HEK293 (cell line): Measurements from ENCODE around the gene DYNLT2.

Experiments
- CTCF ChIA-PET: fragments of 350-600 bp; formaldehyde crosslinking; extraction: SDS; loops from one replicate; lab custom pipeline; 2021; ENCODE audit warnings: antibody characterized with exemption; lab: Yijun Ruan, JAX
- POLR2A ChIA-PET: fragments of 300-600 bp; formaldehyde crosslinking; extraction: SDS; loops from one replicate; lab custom pipeline; 2020; ENCODE audit warnings: antibody characterized with exemption, inconsistent platforms; lab: Yijun Ruan, JAX
- H3K27ac ChIP-seq: fragments of 200-500 bp; sonication (Bioruptor generic); 2 replicates; pipeline ENCODE4 v1.5.1; 2014; ENCODE audit warnings: low read depth, low read length, control low read depth, inconsistent platforms; ENCODE audit errors: extremely low read depth
- H3K36me3 ChIP-seq, 2 experiments: fragments of 200-500 bp in 1 of 2; sonication (Bioruptor generic) in 1 of 2; 1 replicate in 1 of 2; 2 replicates in 1 of 2; pipeline ENCODE4 v1.5.1; 2014 to 2017; ENCODE audit warnings: inconsistent platforms in 2 of 2, low read length in 2 of 2; ENCODE audit not compliant: control insufficient read depth in 2 of 2, insufficient read depth in 1 of 2
- H3K4me1 ChIP-seq: fragments of 200-500 bp; sonication (Bioruptor generic); 2 replicates; pipeline ENCODE4 v1.5.1; 2014; ENCODE audit warnings: mild to moderate bottlenecking, low read length, inconsistent platforms; ENCODE audit not compliant: control insufficient read depth, insufficient read depth
- H3K4me3 ChIP-seq: 2 replicates; pipeline ENCODE4 v1.5.1; 2011; ENCODE audit warnings: low read depth, mild to moderate bottlenecking, control low read depth, low read length, moderate library complexity
- H3K9me3 ChIP-seq: fragments of 200-500 bp; sonication (Bioruptor generic); 2 replicates; pipeline ENCODE4 v1.5.1; 2014; ENCODE audit warnings: low read depth, low read length, inconsistent platforms; ENCODE audit not compliant: control insufficient read depth, insufficient read depth
- KLF10 ChIP-seq: fragments of 450-650 bp; IDR thresholded peaks from 2 replicates; pipeline ENCODE4 v1.5.1; 2018; ENCODE audit warnings: missing biosample characterization, mild to moderate bottlenecking, missing genetic modification characterization
- KLF16 ChIP-seq: fragments of 450-650 bp; formaldehyde crosslinking; IDR thresholded peaks from 2 replicates; pipeline ENCODE4 v1.5.1; 2017; ENCODE audit warnings: missing biosample characterization, missing genetic modification characterization
- KLF8 ChIP-seq: fragments of 450-650 bp; formaldehyde crosslinking; IDR thresholded peaks from 2 replicates; pipeline ENCODE4 v1.5.1; 2016; ENCODE audit warnings: missing biosample characterization, missing genetic modification characterization
- OSR2 ChIP-seq: fragments of 450-650 bp; formaldehyde crosslinking; IDR thresholded peaks from 2 replicates; pipeline ENCODE4 v1.5.1; 2016; ENCODE audit warnings: missing biosample characterization, missing genetic modification characterization
- PRDM1 ChIP-seq: fragments of 450-650 bp; formaldehyde crosslinking; IDR thresholded peaks from 2 replicates; pipeline ENCODE4; 2016; ENCODE audit warnings: missing biosample characterization, missing genetic modification characterization
- SCRT1 ChIP-seq: fragments of 450-650 bp; formaldehyde crosslinking; IDR thresholded peaks from 2 replicates; pipeline ENCODE4 v1.5.1; 2016; ENCODE audit warnings: missing biosample characterization, missing genetic modification characterization, borderline replicate concordance
- SP7 ChIP-seq: fragments of 450-650 bp; formaldehyde crosslinking; IDR thresholded peaks from 2 replicates; pipeline ENCODE4 v1.5.1; 2016; ENCODE audit warnings: missing biosample characterization, missing genetic modification characterization
- TCF7L2 ChIP-seq: IDR thresholded peaks from 2 replicates; pipeline ENCODE4 v1.6.1; 2011; ENCODE audit warnings: low read depth, mild to moderate bottlenecking, inconsistent platforms, low read length, moderate library complexity, borderline replicate concordance
- ZBTB20 ChIP-seq: fragments of 450-650 bp; formaldehyde crosslinking; IDR thresholded peaks from 2 replicates; pipeline ENCODE4 v1.5.1; 2016; ENCODE audit warnings: missing biosample characterization, missing genetic modification characterization
- ZBTB8A ChIP-seq: fragments of 450-650 bp; formaldehyde crosslinking; IDR thresholded peaks from 2 replicates; pipeline ENCODE4 v1.5.1; 2016; ENCODE audit warnings: missing biosample characterization, missing genetic modification characterization
- ZEB2 ChIP-seq: fragments of 450-650 bp; formaldehyde crosslinking; IDR thresholded peaks from 2 replicates; pipeline ENCODE4 v1.5.1; 2016; ENCODE audit warnings: missing biosample characterization, missing genetic modification characterization
- ZFP41 ChIP-seq: fragments of 450-650 bp; formaldehyde crosslinking; IDR thresholded peaks from 2 replicates; pipeline ENCODE4 v1.5.1; 2016; ENCODE audit warnings: missing biosample characterization, missing genetic modification characterization, borderline replicate concordance
- ZNF10 ChIP-seq: fragments of 450-650 bp; formaldehyde crosslinking; IDR thresholded peaks from 2 replicates; pipeline ENCODE4 v1.5.1; 2017; ENCODE audit warnings: missing biosample characterization, missing genetic modification characterization
- ZNF169 ChIP-seq: fragments of 450-650 bp; formaldehyde crosslinking; IDR thresholded peaks from 2 replicates; pipeline ENCODE4 v1.5.1; 2016; ENCODE audit warnings: missing biosample characterization, missing genetic modification characterization
- ZNF24 ChIP-seq: fragments of 450-650 bp; formaldehyde crosslinking; IDR thresholded peaks from 2 replicates; pipeline ENCODE4 v1.5.1; 2016; ENCODE audit warnings: missing biosample characterization, missing genetic modification characterization
- ZNF266 ChIP-seq: fragments of 450-650 bp; formaldehyde crosslinking; IDR thresholded peaks from 2 replicates; pipeline ENCODE4 v1.5.1; 2016; ENCODE audit warnings: missing biosample characterization, missing genetic modification characterization, low read depth
- ZNF335 ChIP-seq: fragments of 450-650 bp; formaldehyde crosslinking; conservative IDR thresholded peaks from 2 replicates; pipeline ENCODE4 v1.5.1; 2016; ENCODE audit warnings: missing biosample characterization, missing genetic modification characterization
- ZNF341 ChIP-seq: fragments of 450-650 bp; formaldehyde crosslinking; IDR thresholded peaks from 2 replicates; pipeline ENCODE4; 2016; ENCODE audit warnings: low read depth, missing biosample characterization, missing genetic modification characterization
- ZNF404 ChIP-seq: fragments of 450-650 bp; formaldehyde crosslinking; IDR thresholded peaks from 2 replicates; pipeline ENCODE4 v1.5.1; 2017; ENCODE audit warnings: missing biosample characterization, missing genetic modification characterization
- ZNF501 ChIP-seq: fragments of 450-650 bp; formaldehyde crosslinking; IDR thresholded peaks from 2 replicates; pipeline ENCODE4 v1.5.1; 2016; ENCODE audit warnings: missing biosample characterization, missing genetic modification characterization
- ZNF510 ChIP-seq: fragments of 450-650 bp; formaldehyde crosslinking; IDR thresholded peaks from 2 replicates; pipeline ENCODE4 v1.5.1; 2018; ENCODE audit warnings: mild to moderate bottlenecking, missing genetic modification characterization, missing biosample characterization; ENCODE audit not compliant: insufficient replicate concordance
- ZNF561 ChIP-seq: fragments of 450-650 bp; IDR thresholded peaks from 2 replicates; pipeline ENCODE4 v1.5.1; 2018; ENCODE audit warnings: missing biosample characterization, missing genetic modification characterization, borderline replicate concordance
- ZNF629 ChIP-seq: fragments of 450-650 bp; formaldehyde crosslinking; IDR thresholded peaks from 2 replicates; pipeline ENCODE4 v1.5.1; 2017; ENCODE audit warnings: missing biosample characterization, missing genetic modification characterization
- ZNF660 ChIP-seq: fragments of 450-650 bp; IDR thresholded peaks from 2 replicates; pipeline ENCODE4 v1.5.1; 2018; ENCODE audit warnings: missing biosample characterization, mild to moderate bottlenecking, missing genetic modification characterization
- ZNF777 ChIP-seq: fragments of 450-650 bp; formaldehyde crosslinking; IDR thresholded peaks from 2 replicates; pipeline ENCODE4 v1.5.1; 2017; ENCODE audit warnings: missing biosample characterization, missing genetic modification characterization, borderline replicate concordance
- ZNF843 ChIP-seq: fragments of 450-650 bp; formaldehyde crosslinking; IDR thresholded peaks from 2 replicates; pipeline ENCODE4 v1.5.1; 2016; ENCODE audit warnings: missing biosample characterization, missing genetic modification characterization
- TF ChIP-seq, protein P1 (sequence below): fragments of 450-650 bp; formaldehyde crosslinking; IDR thresholded peaks from 2 replicates; pipeline ENCODE4 v1.5.1; 2016; ENCODE audit warnings: missing biosample characterization, missing genetic modification characterization
- TF ChIP-seq, protein P2 (sequence below): fragments of 450-650 bp; formaldehyde crosslinking; IDR thresholded peaks from 2 replicates; pipeline ENCODE4 v1.5.1; 2016; ENCODE audit warnings: missing biosample characterization, missing genetic modification characterization
- TF ChIP-seq, protein P3 (sequence below): fragments of 450-650 bp; formaldehyde crosslinking; IDR thresholded peaks from 2 replicates; pipeline ENCODE4 v1.5.1; 2016; ENCODE audit warnings: missing biosample characterization, missing genetic modification characterization
- TF ChIP-seq, protein P4 (sequence below): fragments of 450-650 bp; formaldehyde crosslinking; IDR thresholded peaks from 2 replicates; pipeline ENCODE4 v1.5.1; 2016; ENCODE audit warnings: missing biosample characterization, missing genetic modification characterization

The DYNLT2 gene

GRCh38 chr6:169723200-169723909, 28.0 kb downstream of the DYNLT2 start (continued):
- TF ChIP-seq TCF7L2 (no peak), ZNF777 (tag by site-specific recombination) (no peak), ZNF561 (peak; percentile 25; the same call in 1 of the 2 replicates), ZEB2 (tag by site-specific recombination) (no peak), KLF16 (tag by site-specific recombination) (0 out of 2 replicates have a peak, but pooled peaks have one; percentile 31), KLF8 (peak; percentile 48; the same call in 1 of the 2 replicates), ZNF629 (no peak), PRDM1 (no peak), ZNF266 (no peak), ZNF660 (0 out of 2 replicates have a peak, but pooled peaks have one; percentile 41), ZNF335 (tag by site-specific recombination) (peak; percentile 79)

- peaks cover 10 to 11% of the 10 kb centered on the region in 2 experiments for H3K36me3 ChIP-seq
- POLR2A ChIA-PET: interaction anchor here (1.1 to 3.2 kb wide), 5 partner anchors 18 to 367 kb away, joined by 3 to 33 read pairs (median 8); partner anchors contain the start of genes C6orf120, DYNLT2, ERMARD and WDR27
- CTCF ChIA-PET: interaction anchor here (0.6 to 2.6 kb wide), 4 partner anchors 13 to 852 kb away, joined by 3 to 21 read pairs (median 4); partner anchors contain the start of genes C6orf120 and WDR27
- peak overlapping the region; percentile 89 for H3K4me3 ChIP-seq
- no peaks in the 10 kb centered on the region for H3K9me3 ChIP-seq
- H3K4me1 ChIP-seq: 0 out of 2 replicates have a peak, but pooled peaks cover 4% of the 10 kb centered on the region
- H3K27ac ChIP-seq: peak overlapping the region; percentile 90
- TF ChIP-seq ZBTB8A (tag by site-specific recombination) (peak; percentile 12), SP7 (tag by site-specific recombination) (peak; percentile 53), KLF10 (tag by site-specific recombination) (peak; percentile 57), ZNF24 (no peak), ZNF169 (tag by site-specific recombination) (no peak), SCRT1 (tag by site-specific recombination) (peak; percentile 68; the same call in 1 of the 2 replicates), ZNF660 (peak; percentile 46; the same call in 1 of the 2 replicates), ZNF629 (peak; percentile 79), ZNF501 (tag by site-specific recombination) (no peak), ZFP41 (tag by site-specific recombination) (no peak), ZBTB20 (tag by site-specific recombination) (peak; percentile 28; the same call in 1 of the 2 replicates), ZNF10 (peak; percentile 22; the same call in 1 of the 2 replicates), OSR2 (tag by site-specific recombination) (peak; percentile 54; the same call in 1 of the 2 replicates), ZNF843 (peak; percentile 22; the same call in 1 of the 2 replicates), ZNF341 (tag by site-specific recombination) (peak; percentile 44), ZNF404 (tag by site-specific recombination) (no peak), ZNF510 (tag by site-specific recombination) (no peak)
- TF ChIP-seq, protein P1, sequence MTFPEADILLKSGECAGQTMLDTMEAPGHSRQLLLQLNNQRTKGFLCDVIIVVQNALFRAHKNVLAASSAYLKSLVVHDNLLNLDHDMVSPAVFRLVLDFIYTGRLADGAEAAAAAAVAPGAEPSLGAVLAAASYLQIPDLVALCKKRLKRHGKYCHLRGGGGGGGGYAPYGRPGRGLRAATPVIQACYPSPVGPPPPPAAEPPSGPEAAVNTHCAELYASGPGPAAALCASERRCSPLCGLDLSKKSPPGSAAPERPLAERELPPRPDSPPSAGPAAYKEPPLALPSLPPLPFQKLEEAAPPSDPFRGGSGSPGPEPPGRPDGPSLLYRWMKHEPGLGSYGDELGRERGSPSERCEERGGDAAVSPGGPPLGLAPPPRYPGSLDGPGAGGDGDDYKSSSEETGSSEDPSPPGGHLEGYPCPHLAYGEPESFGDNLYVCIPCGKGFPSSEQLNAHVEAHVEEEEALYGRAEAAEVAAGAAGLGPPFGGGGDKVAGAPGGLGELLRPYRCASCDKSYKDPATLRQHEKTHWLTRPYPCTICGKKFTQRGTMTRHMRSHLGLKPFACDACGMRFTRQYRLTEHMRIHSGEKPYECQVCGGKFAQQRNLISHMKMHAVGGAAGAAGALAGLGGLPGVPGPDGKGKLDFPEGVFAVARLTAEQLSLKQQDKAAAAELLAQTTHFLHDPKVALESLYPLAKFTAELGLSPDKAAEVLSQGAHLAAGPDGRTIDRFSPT: 0 out of 2 replicates have a peak, but pooled peaks have one; percentile 15
- TF ChIP-seq, protein P2, sequence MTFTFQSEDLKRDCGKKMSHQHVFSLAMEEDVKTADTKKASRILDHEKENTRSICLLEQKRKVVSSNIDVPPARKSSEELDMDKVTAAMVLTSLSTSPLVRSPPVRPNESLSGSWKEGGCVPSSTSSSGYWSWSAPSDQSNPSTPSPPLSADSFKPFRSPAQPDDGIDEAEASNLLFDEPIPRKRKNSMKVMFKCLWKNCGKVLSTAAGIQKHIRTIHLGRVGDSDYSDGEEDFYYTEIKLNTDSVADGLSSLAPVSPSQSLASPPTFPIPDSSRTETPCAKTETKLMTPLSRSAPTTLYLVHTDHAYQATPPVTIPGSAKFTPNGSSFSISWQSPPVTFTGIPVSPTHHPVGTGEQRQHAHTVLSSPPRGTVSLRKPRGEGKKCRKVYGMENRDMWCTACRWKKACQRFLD: no peak
- TF ChIP-seq, protein P3, sequence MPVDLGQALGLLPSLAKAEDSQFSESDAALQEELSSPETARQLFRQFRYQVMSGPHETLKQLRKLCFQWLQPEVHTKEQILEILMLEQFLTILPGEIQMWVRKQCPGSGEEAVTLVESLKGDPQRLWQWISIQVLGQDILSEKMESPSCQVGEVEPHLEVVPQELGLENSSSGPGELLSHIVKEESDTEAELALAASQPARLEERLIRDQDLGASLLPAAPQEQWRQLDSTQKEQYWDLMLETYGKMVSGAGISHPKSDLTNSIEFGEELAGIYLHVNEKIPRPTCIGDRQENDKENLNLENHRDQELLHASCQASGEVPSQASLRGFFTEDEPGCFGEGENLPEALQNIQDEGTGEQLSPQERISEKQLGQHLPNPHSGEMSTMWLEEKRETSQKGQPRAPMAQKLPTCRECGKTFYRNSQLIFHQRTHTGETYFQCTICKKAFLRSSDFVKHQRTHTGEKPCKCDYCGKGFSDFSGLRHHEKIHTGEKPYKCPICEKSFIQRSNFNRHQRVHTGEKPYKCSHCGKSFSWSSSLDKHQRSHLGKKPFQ (tag by site-specific recombination): peak; percentile 73
- TF ChIP-seq, protein P4, sequence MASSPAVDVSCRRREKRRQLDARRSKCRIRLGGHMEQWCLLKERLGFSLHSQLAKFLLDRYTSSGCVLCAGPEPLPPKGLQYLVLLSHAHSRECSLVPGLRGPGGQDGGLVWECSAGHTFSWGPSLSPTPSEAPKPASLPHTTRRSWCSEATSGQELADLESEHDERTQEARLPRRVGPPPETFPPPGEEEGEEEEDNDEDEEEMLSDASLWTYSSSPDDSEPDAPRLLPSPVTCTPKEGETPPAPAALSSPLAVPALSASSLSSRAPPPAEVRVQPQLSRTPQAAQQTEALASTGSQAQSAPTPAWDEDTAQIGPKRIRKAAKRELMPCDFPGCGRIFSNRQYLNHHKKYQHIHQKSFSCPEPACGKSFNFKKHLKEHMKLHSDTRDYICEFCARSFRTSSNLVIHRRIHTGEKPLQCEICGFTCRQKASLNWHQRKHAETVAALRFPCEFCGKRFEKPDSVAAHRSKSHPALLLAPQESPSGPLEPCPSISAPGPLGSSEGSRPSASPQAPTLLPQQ (tag by site-specific recombination): no peak
These were observed 28.8 kb downstream of the DYNLT2 start for GRCh38 chr6:169722362-169723199.
